Smooth muscle cell (in vitro differentiated cells): ENCODE measurements around the gene PPP1R37. TPM values are rescaled to one million over a fixed set of nuclear protein-coding genes. Genes with fewer than 3 reads are reported as not detected.

Experiments
- DNase-seq: peaks from one replicate; lab custom pipeline; 2025; ENCODE audit not compliant: unreplicated experiment; lab: John Stamatoyannopoulos, UW
- H2AFZ ChIP-seq: fragments of 200-600 bp; sonication (generic); 2 replicates; pipeline ENCODE4 v1.6.0; 2016; ENCODE audit warnings: antibody characterized with exemption, low read depth, mild to moderate bottlenecking
- H3F3A ChIP-seq: fragments of 200-600 bp; sonication (generic); 2 replicates; pipeline ENCODE4 v1.6.0; 2017; ENCODE audit warnings: antibody characterized with exemption, low read depth
- H3K27ac ChIP-seq: fragments of 200-600 bp; sonication (generic); 2 replicates; pipeline ENCODE4 v1.5.1; 2016; ENCODE audit warnings: low read depth, mild to moderate bottlenecking
- H3K27me3 ChIP-seq: fragments of 200-600 bp; sonication (generic); 2 replicates; pipeline ENCODE4 v1.6.1; 2016; ENCODE audit warnings: low read depth, mild to moderate bottlenecking
- H3K36me3 ChIP-seq: fragments of 200-600 bp; sonication (generic); 2 replicates; pipeline ENCODE4 v1.5.1; 2016; ENCODE audit warnings: low read depth
- H3K4me1 ChIP-seq: fragments of 200-600 bp; sonication (generic); 2 replicates; pipeline ENCODE4 v1.5.1; 2016; ENCODE audit warnings: low read depth
- H3K4me2 ChIP-seq: fragments of 200-600 bp; sonication (generic); 2 replicates; pipeline ENCODE4 v1.6.0; 2016; ENCODE audit warnings: mild to moderate bottlenecking
- H3K4me3 ChIP-seq: fragments of 200-600 bp; sonication (generic); 2 replicates; pipeline ENCODE4 v1.5.1; 2016; ENCODE audit warnings: mild to moderate bottlenecking
- H3K79me2 ChIP-seq: fragments of 200-600 bp; sonication (generic); 2 replicates; pipeline ENCODE4 v1.6.0; 2016; ENCODE audit warnings: low read depth, mild to moderate bottlenecking
- H3K9ac ChIP-seq: fragments of 200-600 bp; sonication (generic); 2 replicates; pipeline ENCODE4 v1.6.0; 2016; ENCODE audit warnings: low read depth
- H3K9me3 ChIP-seq: fragments of 200-600 bp; sonication (generic); replicated peaks from 2 replicates; pipeline ENCODE4 v1.5.1; 2016; ENCODE audit warnings: low read depth
- H4K20me1 ChIP-seq: fragments of 200-600 bp; sonication (generic); 2 replicates; pipeline ENCODE4 v1.6.0; 2016; ENCODE audit warnings: low read depth
- WGBS: methylation state at CpG from one replicate; pipeline ENCODE4 v1.1.7; 2016; ENCODE audit warnings: low lambda C conversion rate; 5-methylcytosine and 5-hydroxymethylcytosine counted together
- polyA plus RNA-seq: library from polyadenylated mRNA; unstranded; fragments of >200 nt; fragmentation: Nextera tagmentation; extraction: Ambion mirVana; gene quantifications from 2 replicates; pipeline ENCODE4 v1.2.1, GENCODE V29; 2016
- total RNA-seq: library from RNA; depleted of rRNA; stranded (reverse); fragments of >200 nt; gene quantifications from 2 replicates; pipeline ENCODE4 v1.2.3, GENCODE V29; 2014
- TF ChIP-seq, protein P1 (sequence below): fragments of 200-600 bp; sonication (generic); IDR thresholded peaks from 2 replicates; pipeline ENCODE4 v1.5.1; 2017; ENCODE audit warnings: borderline replicate concordance, mild to moderate bottlenecking, antibody characterized with exemption; ENCODE audit not compliant: insufficient read depth, poor library complexity, severe bottlenecking

Gene PPP1R37
- total and polyA plus RNA-seq, 2 experiments from 2014 or later = 8.2 to 11.7 TPM

- Histone ChIP-seq H4K20me1 (peaks cover 100% of the 10 kb centered on the region), H3K4me2 (no peak overlapping the region), H3K27ac (no peak overlapping the region), H3K9me3 (no peaks in the 10 kb centered on the region), H2AFZ (no peak overlapping the region), H3K27me3 (no peaks in the 10 kb centered on the region), H3F3A (no peaks in the 10 kb centered on the region), H3K4me1 (peaks cover 4% of the 10 kb centered on the region), H3K79me2 (peaks cover 84% of the 10 kb centered on the region), H3K36me3 (no peaks in the 10 kb centered on the region), H3K4me3 (no peak overlapping the region), H3K9ac (no peak overlapping the region)
- DNase-seq = no peak
- TF ChIP-seq, protein P1, sequence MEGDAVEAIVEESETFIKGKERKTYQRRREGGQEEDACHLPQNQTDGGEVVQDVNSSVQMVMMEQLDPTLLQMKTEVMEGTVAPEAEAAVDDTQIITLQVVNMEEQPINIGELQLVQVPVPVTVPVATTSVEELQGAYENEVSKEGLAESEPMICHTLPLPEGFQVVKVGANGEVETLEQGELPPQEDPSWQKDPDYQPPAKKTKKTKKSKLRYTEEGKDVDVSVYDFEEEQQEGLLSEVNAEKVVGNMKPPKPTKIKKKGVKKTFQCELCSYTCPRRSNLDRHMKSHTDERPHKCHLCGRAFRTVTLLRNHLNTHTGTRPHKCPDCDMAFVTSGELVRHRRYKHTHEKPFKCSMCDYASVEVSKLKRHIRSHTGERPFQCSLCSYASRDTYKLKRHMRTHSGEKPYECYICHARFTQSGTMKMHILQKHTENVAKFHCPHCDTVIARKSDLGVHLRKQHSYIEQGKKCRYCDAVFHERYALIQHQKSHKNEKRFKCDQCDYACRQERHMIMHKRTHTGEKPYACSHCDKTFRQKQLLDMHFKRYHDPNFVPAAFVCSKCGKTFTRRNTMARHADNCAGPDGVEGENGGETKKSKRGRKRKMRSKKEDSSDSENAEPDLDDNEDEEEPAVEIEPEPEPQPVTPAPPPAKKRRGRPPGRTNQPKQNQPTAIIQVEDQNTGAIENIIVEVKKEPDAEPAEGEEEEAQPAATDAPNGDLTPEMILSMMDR = no peak
- WGBS = 96% methylated on average over 11 of the region's 11 CpGs
These were observed 19.3 kb downstream of the PPP1R37 start for GRCh38 chr19:45112111-45112827.

GRCh38 chr19:45113628-45114027 lies 20.6 kb downstream of the PPP1R37 start:
- Histone ChIP-seq H4K20me1 (peaks cover 100% of the 10 kb centered on the region), H3K4me1 (peaks cover 6% of the 10 kb centered on the region), H3K36me3 (no peaks in the 10 kb centered on the region), H2AFZ (no peak overlapping the region), H3K9me3 (no peaks in the 10 kb centered on the region), H3K9ac (no peak overlapping the region), H3K27ac (no peak overlapping the region), H3K27me3 (no peaks in the 10 kb centered on the region), H3K79me2 (peaks cover 70% of the 10 kb centered on the region), H3K4me3 (no peak overlapping the region), H3K4me2 (no peak overlapping the region), H3F3A (no peaks in the 10 kb centered on the region)
- TF ChIP-seq, protein P1 = no peak
- 83% methylated on average over 9 of the region's 9 CpGs for WGBS
- DNase-seq = no peak

DNA sequence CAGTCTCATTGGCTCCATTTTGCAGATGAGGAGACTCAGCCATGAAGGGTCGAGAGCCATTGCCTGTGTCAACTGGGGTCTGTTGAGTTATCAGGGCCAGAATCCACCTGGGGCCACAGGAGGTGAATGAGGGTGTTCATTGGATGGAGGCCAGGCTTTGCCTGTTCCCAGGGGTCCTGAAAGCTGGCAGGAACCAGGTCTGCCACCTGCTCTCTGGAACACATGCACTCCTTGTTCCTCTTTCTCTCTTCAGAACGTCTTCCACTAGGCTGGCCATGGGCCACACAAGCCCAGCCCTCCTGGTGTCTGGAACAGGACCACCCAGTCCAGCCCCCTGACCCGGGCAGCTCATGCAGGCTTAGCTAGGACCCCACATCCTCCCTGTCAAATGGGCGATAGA lies 21.1 kb downstream of the PPP1R37 start:
- TF ChIP-seq, protein P1 = no peak
- Histone ChIP-seq H3K9ac (no peak overlapping the region), H3K79me2 (peaks cover 69% of the 10 kb centered on the region), H3K27ac (no peak overlapping the region), H2AFZ (no peak overlapping the region), H3K4me3 (no peak overlapping the region), H3K36me3 (no peaks in the 10 kb centered on the region), H3K9me3 (no peaks in the 10 kb centered on the region), H4K20me1 (peaks cover 100% of the 10 kb centered on the region), H3K4me2 (no peak overlapping the region), H3F3A (no peaks in the 10 kb centered on the region), H3K27me3 (no peaks in the 10 kb centered on the region), H3K4me1 (peaks cover 6% of the 10 kb centered on the region)
- no peak for DNase-seq
- WGBS = 99% methylated on average over 4 of the region's 4 CpGs
